Osteoblast (primary cell): ENCODE data around the gene RAB31. TPM values are rescaled to one million over a fixed set of nuclear protein-coding genes. Genes with fewer than 3 reads are reported as not detected.

Experiments used
- DNase-seq: peaks from one replicate; pipeline ENCODE4 v3.0.0; 2011; ENCODE audit warnings: low spot score, mixed read lengths; ENCODE audit not compliant: insufficient read length; ENCODE audit errors: missing footprints
- H2AFZ ChIP-seq: 2 replicates; pipeline ENCODE4 v1.6.0; 2011; ENCODE audit warnings: mild to moderate bottlenecking, low read length
- H3K27ac ChIP-seq: 2 replicates; pipeline ENCODE4 v1.5.1; 2011; ENCODE audit warnings: mild to moderate bottlenecking, low read depth, low read length, moderate library complexity
- H3K27me3 ChIP-seq: 2 replicates; pipeline ENCODE4 v1.6.0; 2012; ENCODE audit warnings: mild to moderate bottlenecking, control low read depth, inconsistent platforms, low read length, moderate library complexity; ENCODE audit not compliant: insufficient read depth
- H3K36me3 ChIP-seq: 2 replicates; pipeline ENCODE4 v1.5.1; 2011; ENCODE audit warnings: mild to moderate bottlenecking, low read length, control low read depth, moderate library complexity; ENCODE audit not compliant: insufficient read depth
- H3K4me1 ChIP-seq: 2 replicates; pipeline ENCODE4 v1.5.1; 2011; ENCODE audit warnings: mild to moderate bottlenecking, low read length, control low read depth, moderate library complexity; ENCODE audit not compliant: insufficient read depth
- H3K4me2 ChIP-seq: 2 replicates; pipeline ENCODE4 v1.6.0; 2011; ENCODE audit warnings: mild to moderate bottlenecking, low read length; ENCODE audit not compliant: insufficient read depth
- H3K4me3 ChIP-seq: fragments of 200-600 bp; sonication (generic); 3 replicates; pipeline ENCODE4 v1.5.1; 2012; ENCODE audit warnings: mild to moderate bottlenecking, low read length, inconsistent platforms; ENCODE audit not compliant: insufficient read depth
- H3K79me2 ChIP-seq: 2 replicates; pipeline ENCODE4 v1.6.0; 2012; ENCODE audit warnings: mild to moderate bottlenecking, low read length, control low read depth, inconsistent platforms; ENCODE audit not compliant: insufficient read depth
- H3K9me3 ChIP-seq: 2 replicates; pipeline ENCODE4 v1.5.1; 2011; ENCODE audit warnings: low read depth, low read length, control low read depth
- H4K20me1 ChIP-seq: 2 replicates; pipeline ENCODE4 v1.6.0; 2012; ENCODE audit warnings: mild to moderate bottlenecking, low read length, control low read depth; ENCODE audit not compliant: insufficient read depth
- CTCF ChIP-seq: IDR thresholded peaks from 2 replicates; pipeline ENCODE4 v1.5.1; 2011; ENCODE audit warnings: mild to moderate bottlenecking, low read depth, low read length, moderate library complexity; ENCODE audit errors: extremely low read depth
- total RNA-seq: library from RNA; depleted of rRNA; stranded (reverse); fragments of >200 nt; gene quantifications from 2 replicates; pipeline ENCODE4 v1.2.3, GENCODE V29; 2012

RAB31 gene
- total RNA-seq, 1 donor = 120 TPM

- TF ChIP-seq CTCF = no peak
- H3K4me1 ChIP-seq = peaks cover 28% of the 10 kb centered on the region
- no peaks in the 10 kb centered on the region for H3K9me3 ChIP-seq
- H3K4me3 ChIP-seq = no peak overlapping the region
- H3K36me3 ChIP-seq = no peaks in the 10 kb centered on the region
- no peak overlapping the region for H2AFZ ChIP-seq
- no peaks in the 10 kb centered on the region for H3K27me3 ChIP-seq
- no peak overlapping the region for H3K27ac ChIP-seq
- no peak for DNase-seq
- no peaks in the 10 kb centered on the region for H4K20me1 ChIP-seq
- no peak overlapping the region for H3K4me2 ChIP-seq
- H3K79me2 ChIP-seq = no peaks in the 10 kb centered on the region
Observed at GRCh38 chr18:9682572-9682971, 25.5 kb upstream of the RAB31 start.

GRCh38 chr18:9683418-9684396, 24.4 kb upstream of the RAB31 start:
- H3K4me3 ChIP-seq = peak overlapping the region; percentile 49
- peak; percentile 77 for TF ChIP-seq CTCF
- H3K27me3 ChIP-seq = no peaks in the 10 kb centered on the region
- no peak for DNase-seq
- H3K4me2 ChIP-seq = peak overlapping the region; percentile 88
- no peaks in the 10 kb centered on the region for H3K9me3 ChIP-seq
- H3K79me2 ChIP-seq = no peaks in the 10 kb centered on the region
- H2AFZ ChIP-seq = peak overlapping the region; percentile 73
- no peaks in the 10 kb centered on the region for H4K20me1 ChIP-seq
- H3K27ac ChIP-seq = peak overlapping the region; percentile 75
- H3K36me3 ChIP-seq = no peaks in the 10 kb centered on the region
- peaks cover 28% of the 10 kb centered on the region for H3K4me1 ChIP-seq

- Histone ChIP-seq H3K4me1 (peaks cover 28% of the 10 kb centered on the region), H3K27me3 (no peaks in the 10 kb centered on the region), H3K9me3 (no peaks in the 10 kb centered on the region), H3K4me2 (peak overlapping the region; percentile 88), H3K27ac (peak overlapping the region; percentile 75), H3K4me3 (peak overlapping the region; percentile 49), H3K79me2 (no peaks in the 10 kb centered on the region), H4K20me1 (no peaks in the 10 kb centered on the region), H3K36me3 (no peaks in the 10 kb centered on the region), H2AFZ (peak overlapping the region; percentile 73)
- no peak for TF ChIP-seq CTCF
- DNase-seq = peak; percentile 41
Observed at GRCh38 chr18:9684881-9685614, 23.1 kb upstream of the RAB31 start.

- H3K79me2 ChIP-seq = no peaks in the 10 kb centered on the region
- no peak overlapping the region for H3K4me3 ChIP-seq
- no peaks in the 10 kb centered on the region for H3K9me3 ChIP-seq
- no peak for DNase-seq
- H3K4me2 ChIP-seq = peak overlapping the region; percentile 88
- H3K4me1 ChIP-seq = peaks cover 28% of the 10 kb centered on the region
- H3K36me3 ChIP-seq = no peaks in the 10 kb centered on the region
- TF ChIP-seq CTCF = no peak
- peak overlapping the region; percentile 73 for H2AFZ ChIP-seq
- H3K27me3 ChIP-seq = no peaks in the 10 kb centered on the region
- no peaks in the 10 kb centered on the region for H4K20me1 ChIP-seq
- peak overlapping the region; percentile 75 for H3K27ac ChIP-seq
Observed at GRCh38 chr18:9685615-9685890, 22.5 kb upstream of the RAB31 start.
